GM13976 (cell line): ENCODE measurements around the gene TREX2.

Experiments
- DNase-seq: peaks from one replicate; pipeline ENCODE4 v3.0.0; 2012; ENCODE audit warnings: low spot score
- in situ Hi-C: fragments of 300-500 bp; cut with MboI; formaldehyde crosslinking; loops from one replicate; pipeline ENCODE4 v1.12.0; 2022; ENCODE audit warnings: low sequenced_read_pairs, mixed read lengths, inconsistent platforms; ENCODE audit not compliant: unreplicated experiment
- TF ChIP-seq, protein P1 (sequence below): IDR thresholded peaks from 2 replicates; pipeline ENCODE4 v1.5.1; 2012; ENCODE audit warnings: borderline replicate concordance, mild to moderate bottlenecking; ENCODE audit not compliant: insufficient read depth; ENCODE audit errors: extremely low read depth, missing control alignments, control extremely low read depth

Gene TREX2

GRCh38 chrX:153464116-153464515 is 18.3 kb upstream of the TREX2 start:
- in situ Hi-C loops = no loop called here
- no peak for DNase-seq
- TF ChIP-seq, protein P1, sequence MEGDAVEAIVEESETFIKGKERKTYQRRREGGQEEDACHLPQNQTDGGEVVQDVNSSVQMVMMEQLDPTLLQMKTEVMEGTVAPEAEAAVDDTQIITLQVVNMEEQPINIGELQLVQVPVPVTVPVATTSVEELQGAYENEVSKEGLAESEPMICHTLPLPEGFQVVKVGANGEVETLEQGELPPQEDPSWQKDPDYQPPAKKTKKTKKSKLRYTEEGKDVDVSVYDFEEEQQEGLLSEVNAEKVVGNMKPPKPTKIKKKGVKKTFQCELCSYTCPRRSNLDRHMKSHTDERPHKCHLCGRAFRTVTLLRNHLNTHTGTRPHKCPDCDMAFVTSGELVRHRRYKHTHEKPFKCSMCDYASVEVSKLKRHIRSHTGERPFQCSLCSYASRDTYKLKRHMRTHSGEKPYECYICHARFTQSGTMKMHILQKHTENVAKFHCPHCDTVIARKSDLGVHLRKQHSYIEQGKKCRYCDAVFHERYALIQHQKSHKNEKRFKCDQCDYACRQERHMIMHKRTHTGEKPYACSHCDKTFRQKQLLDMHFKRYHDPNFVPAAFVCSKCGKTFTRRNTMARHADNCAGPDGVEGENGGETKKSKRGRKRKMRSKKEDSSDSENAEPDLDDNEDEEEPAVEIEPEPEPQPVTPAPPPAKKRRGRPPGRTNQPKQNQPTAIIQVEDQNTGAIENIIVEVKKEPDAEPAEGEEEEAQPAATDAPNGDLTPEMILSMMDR = no peak

GRCh38 chrX:153463556-153463955 is 17.7 kb upstream of the TREX2 start:
- TF ChIP-seq, protein P1 = no peak
- in situ Hi-C loops = no loop called here
- DNase-seq = no peak

DNA sequence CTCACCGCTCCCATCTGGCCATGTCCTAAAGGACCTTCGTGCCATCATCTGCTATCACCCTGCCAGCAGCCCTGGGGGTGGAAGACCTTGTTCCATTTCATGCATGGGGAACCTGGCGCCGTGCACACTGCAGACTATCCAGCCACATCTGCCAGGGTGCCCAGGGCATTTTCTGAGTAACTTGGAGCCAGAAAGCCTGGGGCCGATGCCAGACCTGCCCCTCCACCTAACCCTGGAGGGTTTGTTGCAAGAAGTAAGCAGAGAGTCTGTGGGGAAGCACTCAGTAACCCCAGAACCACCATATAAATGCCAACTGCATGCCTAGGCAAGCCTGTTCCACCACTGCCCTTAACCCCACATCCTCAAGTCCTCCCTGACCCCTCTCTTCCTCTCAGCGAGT is 17.2 kb upstream of the TREX2 start:
- DNase-seq = no peak
- in situ Hi-C loops = no loop called here
- TF ChIP-seq, protein P1 = no peak

GRCh38 chrX:153462291-153462690 is 16.4 kb upstream of the TREX2 start:
- no peak for DNase-seq
- in situ Hi-C loops = no loop called here
- TF ChIP-seq, protein P1 = no peak

DNA sequence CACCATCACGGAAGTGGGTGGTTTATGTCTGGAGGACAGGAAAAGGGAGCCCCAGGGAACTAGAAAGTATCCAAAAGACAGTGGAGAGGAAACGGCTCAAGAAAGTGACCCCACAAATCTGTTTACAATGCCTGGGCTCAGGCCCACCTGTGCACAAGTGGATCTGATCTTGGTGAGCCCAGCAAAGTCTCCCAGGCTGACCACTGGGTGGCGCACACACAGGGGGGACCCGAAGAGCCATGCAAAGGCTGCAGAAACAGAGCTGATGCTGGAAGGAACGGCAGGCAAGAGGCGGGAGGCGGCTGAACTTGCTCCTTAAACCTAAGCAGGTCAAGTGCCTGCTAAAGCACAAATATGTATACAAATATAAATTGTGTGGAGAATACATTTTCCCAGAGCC is 15.0 kb upstream of the TREX2 start:
- in situ Hi-C loops = no loop called here
- peak; percentile 66 for DNase-seq
- TF ChIP-seq, protein P1 = peak; percentile 71

DNA sequence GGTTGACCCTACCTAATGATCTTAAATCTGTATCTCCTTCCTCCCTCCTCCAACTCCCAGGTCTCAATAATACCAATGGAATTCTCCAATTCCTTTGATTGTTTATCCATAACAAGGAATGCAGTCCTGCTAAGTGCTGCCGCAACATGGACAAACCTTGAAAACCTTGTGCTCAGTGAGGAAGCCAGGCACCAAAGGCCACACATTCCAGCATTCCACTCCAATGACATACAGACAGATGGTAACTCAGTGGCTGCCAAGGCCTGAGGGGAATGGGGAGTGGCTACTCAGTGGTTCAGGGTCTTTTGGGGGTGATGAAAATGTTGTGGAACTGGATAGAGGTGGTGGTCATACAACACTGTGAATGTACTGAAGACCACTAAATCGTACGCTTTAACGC is 14.1 kb upstream of the TREX2 start:
- TF ChIP-seq, protein P1 = no peak
- DNase-seq = no peak
- in situ Hi-C loops = no loop called here

DNA sequence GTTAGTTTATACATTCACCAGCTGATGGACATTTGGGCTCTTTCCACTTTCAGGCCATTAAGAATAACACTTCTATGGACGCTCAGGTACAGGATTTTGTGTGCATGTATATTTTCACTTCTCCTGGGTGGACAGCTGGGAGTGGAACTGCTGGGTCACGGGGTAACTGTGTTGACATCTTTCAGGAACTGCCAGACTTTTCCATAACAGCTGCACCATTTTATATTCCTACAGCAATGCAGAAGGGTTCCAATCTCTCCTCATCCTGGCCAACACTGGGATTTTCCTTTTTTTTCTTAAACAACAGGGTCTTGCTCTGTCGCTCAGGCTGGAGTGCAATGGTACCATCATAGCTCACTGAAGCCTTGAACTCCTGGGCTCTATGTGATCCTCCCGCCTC is 12.6 kb upstream of the TREX2 start:
- TF ChIP-seq, protein P1 = no peak
- in situ Hi-C loops = no loop called here
- no peak for DNase-seq
